ENCODE results near the gene ZCWPW2.

ZCWPW2 gene

DNA sequence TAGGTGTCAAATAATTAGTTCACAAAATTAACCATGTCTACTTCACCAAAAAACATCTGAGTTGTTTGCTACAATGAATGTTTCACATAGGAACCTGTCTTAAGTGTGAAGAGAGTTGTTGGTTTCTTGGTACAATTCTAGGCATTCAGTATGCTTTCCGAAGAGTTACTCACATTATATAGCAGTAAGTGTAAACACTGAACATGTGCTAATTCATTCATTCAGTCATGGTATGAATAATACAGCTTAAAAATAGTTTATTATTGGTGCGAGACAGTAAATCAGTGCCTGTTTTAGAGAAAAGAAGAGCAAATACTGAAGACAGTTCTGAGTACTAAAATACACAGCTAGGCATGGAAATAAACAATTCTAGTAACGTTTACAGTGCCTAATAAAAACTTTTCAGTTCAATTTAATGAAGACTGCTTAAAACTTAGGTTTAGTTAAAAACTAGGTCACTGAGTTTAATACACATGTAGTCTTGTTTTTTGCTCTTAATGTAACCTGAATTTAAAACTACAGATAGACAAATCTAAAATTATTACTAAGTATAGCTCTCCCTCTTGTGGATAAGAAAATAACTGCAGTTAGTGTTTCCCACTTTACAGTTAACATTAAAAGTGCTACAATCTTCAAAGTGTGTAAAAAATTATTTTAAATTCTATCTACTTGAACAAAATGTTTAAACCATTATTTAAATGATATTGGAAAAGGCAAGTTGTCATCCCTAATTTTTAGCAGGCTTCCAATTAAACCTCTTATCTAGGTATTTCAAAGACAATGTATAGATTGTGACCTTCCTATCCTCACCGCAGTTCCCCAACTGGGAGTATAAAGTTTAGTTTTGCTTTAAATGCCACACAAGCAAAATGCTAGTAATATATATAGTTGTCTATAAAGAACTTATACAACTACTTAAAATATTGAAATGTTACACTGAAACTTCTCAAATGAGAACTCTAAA is 20.1 kb upstream of the ZCWPW2 start:
- peaks cover 37% of the 10 kb centered on the region for H3K36me3 ChIP-seq (ENCODE audit: control insufficient read depth, insufficient read depth, low read length)
- no peak overlapping the region for H3K27ac ChIP-seq (ENCODE audit: low read depth, low read length)

DNA sequence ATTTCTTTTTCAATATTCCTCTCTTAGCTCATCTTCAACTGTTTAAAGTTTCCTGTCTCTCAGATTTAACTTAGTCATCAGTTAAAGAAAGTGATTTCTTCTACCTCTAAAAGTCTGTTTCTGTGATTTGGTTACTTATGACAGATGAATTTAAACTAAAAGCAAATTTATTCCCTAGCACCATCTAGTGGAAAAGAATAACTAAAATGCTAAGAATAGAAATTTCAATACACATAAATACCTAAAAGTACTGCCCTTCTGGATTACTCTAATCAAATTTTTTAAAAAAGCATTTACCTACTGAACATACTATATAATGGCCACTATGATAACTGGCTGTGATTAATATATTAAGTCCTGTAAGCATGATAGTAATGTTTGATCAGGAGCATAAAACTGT is 14.0 kb upstream of the ZCWPW2 start:
- H3K4me1 ChIP-seq (ENCODE audit: control insufficient read depth, insufficient read depth, low read length): no peaks in the 10 kb centered on the region
- peaks cover 35% of the 10 kb centered on the region for H3K36me3 ChIP-seq (ENCODE audit: control insufficient read depth, insufficient read depth, low read length)
- no peak overlapping the region for H3K4me3 ChIP-seq (ENCODE audit: low read depth, low read length)
- no peaks in the 10 kb centered on the region for H3K9me3 ChIP-seq (ENCODE audit: control insufficient read depth, insufficient read depth, low read depth, low read length)
- no peak overlapping the region for H3K27ac ChIP-seq (ENCODE audit: low read depth, low read length)
- no peaks in the 10 kb centered on the region for H3K27me3 ChIP-seq (ENCODE audit: control insufficient read depth, insufficient read depth, low read length)
- H3K9ac ChIP-seq (ENCODE audit: low read length): no peak overlapping the region

More for the DNA sequence above, 20.1 kb upstream of the ZCWPW2 start:
- H3K4me3 ChIP-seq (ENCODE audit: low read depth, low read length): no peak overlapping the region
- no peak overlapping the region for H3K9ac ChIP-seq (ENCODE audit: low read length)
- H3K27me3 ChIP-seq (ENCODE audit: control insufficient read depth, insufficient read depth, low read length): no peaks in the 10 kb centered on the region
- no peaks in the 10 kb centered on the region for H3K4me1 ChIP-seq (ENCODE audit: control insufficient read depth, insufficient read depth, low read length)
- H3K9me3 ChIP-seq (ENCODE audit: control insufficient read depth, insufficient read depth, low read depth, low read length): no peaks in the 10 kb centered on the region

DNA sequence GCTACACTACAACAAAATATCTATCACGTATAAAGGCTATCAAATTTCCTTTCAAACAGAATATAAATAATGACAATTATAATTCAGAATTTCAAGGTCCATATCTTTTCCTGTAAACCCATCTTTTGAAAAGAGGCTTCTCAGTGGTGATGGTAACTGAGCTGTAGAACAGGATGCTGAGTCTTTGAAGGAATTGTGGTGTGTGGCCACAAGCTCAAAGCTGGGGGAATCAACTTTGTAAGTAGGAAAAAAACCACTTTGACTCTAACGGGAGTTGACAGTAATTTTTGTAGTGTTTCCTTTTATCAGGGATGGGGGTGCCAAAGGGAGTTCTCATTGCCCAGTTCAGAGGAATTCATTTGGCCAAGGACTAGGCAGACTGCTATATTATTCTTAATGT is 13.3 kb upstream of the ZCWPW2 start:
- no peaks in the 10 kb centered on the region for H3K27me3 ChIP-seq (ENCODE audit: control insufficient read depth, insufficient read depth, low read length)
- H3K4me3 ChIP-seq (ENCODE audit: low read depth, low read length): no peak overlapping the region
- H3K9me3 ChIP-seq (ENCODE audit: control insufficient read depth, insufficient read depth, low read depth, low read length): no peaks in the 10 kb centered on the region
- H3K27ac ChIP-seq (ENCODE audit: low read depth, low read length): no peak overlapping the region
- no peak overlapping the region for H3K9ac ChIP-seq (ENCODE audit: low read length)
- no peaks in the 10 kb centered on the region for H3K4me1 ChIP-seq (ENCODE audit: control insufficient read depth, insufficient read depth, low read length)
- peaks cover 42% of the 10 kb centered on the region for H3K36me3 ChIP-seq (ENCODE audit: control insufficient read depth, insufficient read depth, low read length)

DNA sequence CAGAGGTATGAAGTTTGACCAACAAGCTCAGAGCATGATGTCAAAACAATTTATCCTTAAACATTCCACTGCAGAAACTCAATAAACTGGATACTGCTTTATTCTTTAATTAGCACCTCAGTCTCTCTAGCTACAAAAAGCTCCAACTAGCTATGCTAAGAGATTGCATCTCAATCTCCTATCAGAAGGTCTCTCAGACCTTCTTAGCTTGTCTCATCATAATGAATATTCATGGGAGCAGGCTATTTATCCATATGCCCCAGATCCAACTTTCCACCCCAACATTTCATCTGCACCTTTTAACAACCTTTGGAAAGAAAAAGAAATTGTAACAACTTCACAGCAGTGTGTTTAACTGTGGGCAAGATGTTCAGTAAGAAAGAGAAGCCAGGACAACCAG is 11.3 kb upstream of the ZCWPW2 start:
- no peak overlapping the region for H3K4me3 ChIP-seq (ENCODE audit: low read depth, low read length)
- H3K27ac ChIP-seq (ENCODE audit: low read depth, low read length): no peak overlapping the region
- H3K9ac ChIP-seq (ENCODE audit: low read length): no peak overlapping the region
- H3K9me3 ChIP-seq (ENCODE audit: control insufficient read depth, insufficient read depth, low read depth, low read length): no peaks in the 10 kb centered on the region
- H3K36me3 ChIP-seq (ENCODE audit: control insufficient read depth, insufficient read depth, low read length): peaks cover 35% of the 10 kb centered on the region
- H3K4me1 ChIP-seq (ENCODE audit: control insufficient read depth, insufficient read depth, low read length): no peaks in the 10 kb centered on the region
- no peaks in the 10 kb centered on the region for H3K27me3 ChIP-seq (ENCODE audit: control insufficient read depth, insufficient read depth, low read length)

DNA sequence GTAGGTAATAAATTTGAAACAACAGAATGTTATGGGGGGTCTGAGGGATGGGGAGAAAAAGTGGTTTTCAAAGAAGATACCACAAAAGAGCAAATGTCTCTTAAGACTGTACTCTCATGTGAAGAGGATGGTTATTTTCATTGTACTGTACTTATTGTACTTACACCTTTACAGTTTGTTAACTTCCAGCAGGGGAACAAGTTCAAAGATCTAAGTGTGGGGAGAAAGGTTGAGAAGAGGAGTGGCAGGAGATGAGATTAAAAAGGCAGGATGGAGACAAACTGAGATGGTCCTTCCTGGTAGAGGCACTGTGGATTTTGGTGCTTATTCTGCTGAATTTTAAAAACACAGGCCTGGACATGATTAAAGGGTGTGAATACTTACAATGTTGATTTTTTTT is 5.4 kb upstream of the ZCWPW2 start:
- Histone ChIP-seq H3K36me3 (ENCODE audit: control insufficient read depth, insufficient read depth, low read length) (peaks cover 14% of the 10 kb centered on the region), H3K27ac (ENCODE audit: low read depth, low read length) (no peak overlapping the region), H3K27me3 (ENCODE audit: control insufficient read depth, insufficient read depth, low read length) (no peaks in the 10 kb centered on the region), H3K9ac (ENCODE audit: low read length) (no peak overlapping the region), H3K9me3 (ENCODE audit: control insufficient read depth, insufficient read depth, low read depth, low read length) (no peaks in the 10 kb centered on the region), H3K4me1 (ENCODE audit: control insufficient read depth, insufficient read depth, low read length) (peaks cover 9% of the 10 kb centered on the region; the same call in 1 of the 2 replicates), H3K4me3 (ENCODE audit: low read depth, low read length) (no peak overlapping the region)

DNA sequence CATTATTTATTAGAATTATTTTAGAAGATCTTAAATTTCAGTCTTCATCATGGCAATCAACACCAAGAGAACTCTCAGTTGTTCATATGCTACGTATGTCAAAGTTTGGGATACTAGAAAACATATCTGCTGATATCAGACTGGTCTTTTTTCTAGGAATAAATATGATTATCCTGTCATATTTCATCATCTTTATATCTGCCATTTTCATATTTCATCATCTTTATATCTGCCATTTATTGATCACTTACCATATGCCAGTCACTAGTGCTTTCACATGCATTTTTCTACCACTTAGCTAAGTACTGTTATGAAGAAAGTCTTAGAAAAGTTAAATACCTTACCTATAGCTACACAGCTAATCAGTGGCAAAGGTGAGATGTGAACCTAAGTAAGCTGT is 2.8 kb upstream of the ZCWPW2 start:
- Histone ChIP-seq H3K9me3 (ENCODE audit: control insufficient read depth, insufficient read depth, low read depth, low read length) (no peaks in the 10 kb centered on the region), H3K9ac (ENCODE audit: low read length) (no peak overlapping the region), H3K4me3 (ENCODE audit: low read depth, low read length) (no peak overlapping the region), H3K27ac (ENCODE audit: low read depth, low read length) (no peak overlapping the region), H3K4me1 (ENCODE audit: control insufficient read depth, insufficient read depth, low read length) (peaks cover 9% of the 10 kb centered on the region; the same call in 1 of the 2 replicates), H3K36me3 (ENCODE audit: control insufficient read depth, insufficient read depth, low read length) (0 out of 2 replicates have a peak, but pooled peaks cover 3% of the 10 kb centered on the region), H3K27me3 (ENCODE audit: control insufficient read depth, insufficient read depth, low read length) (no peaks in the 10 kb centered on the region)

DNA sequence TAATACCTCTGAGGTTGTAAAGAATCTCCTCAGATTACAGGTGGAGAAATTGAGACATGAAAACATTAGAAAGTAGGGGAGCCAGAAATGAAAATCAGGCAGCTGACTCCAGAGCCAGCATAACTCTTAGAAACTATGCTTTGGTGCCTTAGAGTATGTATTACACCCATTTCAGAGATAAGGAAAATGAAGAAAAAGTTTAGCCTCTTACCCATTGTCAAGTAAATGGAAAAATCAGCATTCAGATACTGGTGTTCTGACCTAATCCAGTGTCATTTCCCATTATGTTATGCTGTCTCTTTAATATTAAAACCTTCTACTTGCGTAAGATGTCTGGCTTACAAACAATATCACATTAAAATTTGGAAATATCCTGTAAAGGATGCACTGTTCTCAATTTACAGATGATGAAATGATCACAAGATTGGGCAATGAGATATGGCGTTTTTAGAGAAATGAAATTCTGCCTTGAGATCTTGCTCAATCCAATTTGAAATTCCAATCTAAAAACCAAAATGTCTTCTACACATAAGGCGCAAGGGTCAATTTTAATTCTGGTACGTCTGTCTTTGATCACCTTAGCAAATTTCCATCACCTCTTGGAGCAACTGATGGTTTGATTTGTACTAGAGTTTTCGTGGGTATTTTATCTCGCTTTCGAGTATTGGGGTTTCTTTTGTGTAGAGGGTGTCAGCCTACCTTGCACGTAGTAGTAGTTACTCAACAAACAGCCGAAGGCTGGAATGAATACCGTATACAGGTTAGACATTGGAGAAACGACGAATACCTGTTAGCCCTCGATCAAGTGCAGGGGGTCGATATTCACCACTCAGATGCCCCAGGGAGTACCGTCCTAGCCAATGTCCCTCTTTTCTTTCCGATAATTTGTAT is 902 bp upstream of the ZCWPW2 start:
- no peaks in the 10 kb centered on the region for H3K9me3 ChIP-seq (ENCODE audit: control insufficient read depth, insufficient read depth, low read depth, low read length)
- H3K27me3 ChIP-seq (ENCODE audit: control insufficient read depth, insufficient read depth, low read length): no peaks in the 10 kb centered on the region
- H3K27ac ChIP-seq (ENCODE audit: low read depth, low read length): 0 out of 2 replicates have a peak overlapping the region, but pooled peaks have one; percentile 94
- peaks cover 9% of the 10 kb centered on the region; the same call in 1 of the 2 replicates for H3K4me1 ChIP-seq (ENCODE audit: control insufficient read depth, insufficient read depth, low read length)
- H3K36me3 ChIP-seq (ENCODE audit: control insufficient read depth, insufficient read depth, low read length): no peaks in the 10 kb centered on the region
- peak overlapping the region; percentile 92 for H3K9ac ChIP-seq (ENCODE audit: low read length)
- peak overlapping the region; percentile 91 for H3K4me3 ChIP-seq (ENCODE audit: low read depth, low read length)

DNA sequence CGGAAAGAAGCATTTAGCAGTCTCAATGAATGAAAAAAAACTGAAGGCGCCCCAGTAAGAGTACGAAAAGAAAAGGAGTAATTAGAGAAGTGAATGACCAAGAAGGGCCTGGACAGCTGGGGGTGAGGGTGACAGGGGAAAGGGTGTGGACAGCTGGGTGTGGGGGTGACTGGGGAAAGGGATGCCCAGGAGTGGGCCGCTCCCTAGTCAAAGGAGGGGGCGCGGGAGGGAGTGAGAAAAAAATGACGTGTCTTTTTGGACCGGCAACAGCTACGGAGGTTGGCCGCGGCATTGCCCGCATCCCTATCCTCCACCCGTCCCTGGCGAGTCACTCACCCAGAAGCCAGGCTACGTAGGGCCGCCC is 274 bp upstream of the ZCWPW2 start:
- Histone ChIP-seq H3K4me1 (ENCODE audit: control insufficient read depth, insufficient read depth, low read length) (peaks cover 9% of the 10 kb centered on the region; the same call in 1 of the 2 replicates), H3K9me3 (ENCODE audit: control insufficient read depth, insufficient read depth, low read depth, low read length) (no peaks in the 10 kb centered on the region), H3K4me3 (ENCODE audit: low read depth, low read length) (peak overlapping the region; percentile 91), H3K36me3 (ENCODE audit: control insufficient read depth, insufficient read depth, low read length) (no peaks in the 10 kb centered on the region), H3K27me3 (ENCODE audit: control insufficient read depth, insufficient read depth, low read length) (no peaks in the 10 kb centered on the region), H3K27ac (ENCODE audit: low read depth, low read length) (peak overlapping the region; percentile 94), H3K9ac (ENCODE audit: low read length) (peak overlapping the region; percentile 92)

DNA sequence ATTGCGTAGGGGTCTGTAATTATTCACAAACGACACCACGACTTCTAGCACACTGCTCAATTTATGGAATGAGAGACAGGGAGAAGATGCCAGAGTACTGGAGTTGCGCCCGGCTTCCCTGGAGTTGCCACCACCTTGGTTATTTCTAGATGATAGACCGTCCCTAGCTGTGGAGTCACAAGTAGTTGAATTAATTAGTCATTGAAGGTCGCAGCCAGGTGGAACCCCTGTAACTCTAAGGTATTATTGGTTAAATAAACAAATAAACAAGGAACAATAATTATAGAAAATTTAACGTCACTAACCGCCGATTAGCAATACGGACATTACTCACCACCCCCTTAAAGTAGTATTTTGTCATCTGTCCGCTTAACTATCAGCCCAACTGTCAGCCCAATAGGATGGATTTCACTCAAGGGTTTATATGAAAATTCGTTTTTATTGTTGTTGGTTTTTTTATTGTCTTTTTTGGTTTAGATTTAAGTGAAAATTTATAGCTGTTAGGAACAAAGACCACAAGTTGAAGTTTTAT is 1.0 kb downstream of the ZCWPW2 start:
- no peaks in the 10 kb centered on the region for H3K27me3 ChIP-seq (ENCODE audit: control insufficient read depth, insufficient read depth, low read length)
- H3K27ac ChIP-seq (ENCODE audit: low read depth, low read length): no peak overlapping the region
- H3K9ac ChIP-seq (ENCODE audit: low read length): peak overlapping the region; percentile 92
- H3K9me3 ChIP-seq (ENCODE audit: control insufficient read depth, insufficient read depth, low read depth, low read length): peaks cover 6% of the 10 kb centered on the region; the same call in 1 of the 2 replicates
- H3K36me3 ChIP-seq (ENCODE audit: control insufficient read depth, insufficient read depth, low read length): no peaks in the 10 kb centered on the region
- peaks cover 9% of the 10 kb centered on the region; the same call in 1 of the 2 replicates for H3K4me1 ChIP-seq (ENCODE audit: control insufficient read depth, insufficient read depth, low read length)
- H3K4me3 ChIP-seq (ENCODE audit: low read depth, low read length): peak overlapping the region; percentile 91

DNA sequence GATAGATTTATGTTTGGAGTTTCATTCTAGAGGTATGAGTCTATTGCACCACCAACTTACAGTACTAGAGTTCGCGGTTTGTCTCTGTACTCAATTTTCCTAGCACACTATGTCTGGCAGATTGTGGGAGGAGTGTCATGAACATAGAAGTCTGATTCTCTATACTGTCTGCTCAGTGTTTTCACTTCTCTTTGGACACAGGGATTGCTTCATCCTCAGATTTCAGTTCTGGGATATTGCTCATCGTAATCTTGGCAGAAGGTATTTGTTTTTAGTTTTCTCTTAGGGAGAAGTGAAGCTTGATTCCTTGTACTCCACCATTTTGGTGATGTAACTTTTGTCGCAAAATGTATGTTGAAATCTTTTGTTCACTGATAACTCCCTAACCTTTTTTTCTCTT is 27.9 kb downstream of the ZCWPW2 start:
- H3K27ac ChIP-seq (ENCODE audit: low read depth, low read length): no peak overlapping the region
- H3K4me3 ChIP-seq (ENCODE audit: low read depth, low read length): no peak overlapping the region
- no peaks in the 10 kb centered on the region for H3K9me3 ChIP-seq (ENCODE audit: control insufficient read depth, insufficient read depth, low read depth, low read length)
- H3K27me3 ChIP-seq (ENCODE audit: control insufficient read depth, insufficient read depth, low read length): no peaks in the 10 kb centered on the region
- H3K36me3 ChIP-seq (ENCODE audit: control insufficient read depth, insufficient read depth, low read length): no peaks in the 10 kb centered on the region
- H3K9ac ChIP-seq (ENCODE audit: low read length): no peak overlapping the region
- H3K4me1 ChIP-seq (ENCODE audit: control insufficient read depth, insufficient read depth, low read length): no peaks in the 10 kb centered on the region

All from HUES6 (cell line).